HPDE6-E6E7 (cell line): ENCODE results near the gene PRDX1.
"Not testable (repeated sequence)": the region's sequence is repeated elsewhere in the genome, so short reads cannot be mapped to it uniquely, and the experiment has no call there.

Source experiments
- DNase-seq: peaks from one replicate; pipeline ENCODE4 v3.0.0; 2011; ENCODE audit warnings: missing footprints; ENCODE audit errors: extremely low spot score

The PRDX1 gene

GRCh38 chr1:45503462-45504360, 18.0 kb downstream of the PRDX1 start:
- no peak for DNase-seq

DNA sequence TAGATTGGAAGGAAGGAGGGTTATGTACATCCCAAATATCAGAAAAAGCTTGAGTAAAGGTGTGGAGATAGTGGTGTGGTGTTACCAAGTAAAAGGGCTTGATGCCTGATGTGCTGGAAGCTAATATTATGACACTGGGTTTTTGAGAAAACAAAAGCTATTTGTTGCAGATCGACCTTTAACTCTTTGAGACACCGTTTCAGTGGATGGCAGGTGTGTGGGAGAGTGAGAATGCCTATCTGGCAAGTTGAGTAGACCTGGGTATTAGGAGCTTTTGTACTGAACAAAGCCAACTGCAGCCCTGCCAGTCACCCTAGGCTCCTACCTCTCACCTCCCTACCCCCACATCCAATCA, 20.2 kb downstream of the PRDX1 start:
- no peak for DNase-seq

- no peak for DNase-seq
Observed at GRCh38 chr1:45499415-45499769, 22.3 kb downstream of the PRDX1 start.

DNA sequence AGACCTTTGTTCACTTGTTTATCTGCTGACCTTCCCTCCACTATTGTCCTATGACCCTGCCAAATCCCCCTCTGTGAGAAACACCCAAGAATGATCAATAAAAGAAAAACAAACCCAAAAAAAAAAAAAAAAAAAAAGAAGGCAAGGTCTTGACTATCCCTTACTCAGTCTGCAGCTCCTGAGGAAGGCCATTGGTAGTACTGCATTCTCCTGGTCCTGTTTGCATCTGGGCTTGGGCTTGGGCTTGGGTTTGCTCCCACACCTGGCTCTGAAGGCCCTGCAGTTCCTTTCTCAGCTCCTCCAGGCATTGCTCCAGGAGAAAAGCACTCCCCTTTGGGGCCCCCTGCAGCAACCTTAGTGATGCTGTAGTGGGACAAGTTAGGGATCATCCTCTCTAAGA, 23.4 kb downstream of the PRDX1 start:
- DNase-seq: no peak

DNA sequence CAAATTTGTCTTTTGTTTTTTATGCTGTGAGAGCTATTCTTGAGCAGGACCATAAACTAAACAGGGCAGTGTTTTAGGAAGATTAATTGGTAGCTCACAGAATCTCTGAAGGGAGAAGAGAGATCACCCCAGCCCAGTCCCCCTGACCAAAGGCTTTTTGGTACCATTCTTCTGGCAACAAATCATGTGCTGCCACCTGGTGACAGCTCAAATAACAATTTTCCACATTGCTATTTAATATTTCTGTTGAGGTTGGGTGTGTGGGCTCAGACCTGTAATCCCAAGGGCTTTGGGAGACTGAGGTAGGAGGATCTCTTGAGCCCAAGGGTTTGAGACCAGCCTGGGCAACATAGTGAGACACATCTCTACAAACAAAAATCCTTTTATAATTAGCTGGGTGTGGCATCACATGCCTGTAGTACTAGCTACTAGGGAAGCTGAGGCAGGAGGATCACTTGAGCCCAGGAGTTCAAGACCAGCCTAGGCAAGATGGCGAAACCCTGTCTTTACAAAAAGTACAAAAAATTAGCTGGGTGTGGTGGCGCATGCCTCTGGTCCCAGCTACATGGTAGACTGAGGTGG, 28.5 kb downstream of the PRDX1 start:
- no peak for DNase-seq

DNA sequence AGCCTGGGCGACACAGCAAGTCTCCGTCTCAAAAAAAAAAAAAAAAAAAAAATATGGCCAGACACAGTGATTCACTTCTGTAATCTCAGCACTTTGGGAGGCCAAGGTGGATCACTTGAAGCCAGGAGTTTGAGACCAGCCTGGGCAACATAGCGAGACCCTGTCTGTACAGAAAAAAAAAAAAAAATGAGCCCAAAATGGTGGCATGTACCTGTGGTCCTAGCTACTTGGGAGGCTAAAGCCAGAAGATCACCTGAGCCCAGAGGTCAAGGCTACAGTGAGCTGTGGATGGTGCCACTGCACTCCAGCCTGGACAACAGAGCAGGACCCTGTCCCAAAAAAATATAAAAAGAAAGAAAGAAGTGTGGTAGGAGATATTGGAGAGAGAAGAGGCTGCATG, 29.0 kb downstream of the PRDX1 start:
- DNase-seq: no peak

GRCh38 chr1:45491487-45492260, 30.0 kb downstream of the PRDX1 start:
- DNase-seq: no peak

DNA sequence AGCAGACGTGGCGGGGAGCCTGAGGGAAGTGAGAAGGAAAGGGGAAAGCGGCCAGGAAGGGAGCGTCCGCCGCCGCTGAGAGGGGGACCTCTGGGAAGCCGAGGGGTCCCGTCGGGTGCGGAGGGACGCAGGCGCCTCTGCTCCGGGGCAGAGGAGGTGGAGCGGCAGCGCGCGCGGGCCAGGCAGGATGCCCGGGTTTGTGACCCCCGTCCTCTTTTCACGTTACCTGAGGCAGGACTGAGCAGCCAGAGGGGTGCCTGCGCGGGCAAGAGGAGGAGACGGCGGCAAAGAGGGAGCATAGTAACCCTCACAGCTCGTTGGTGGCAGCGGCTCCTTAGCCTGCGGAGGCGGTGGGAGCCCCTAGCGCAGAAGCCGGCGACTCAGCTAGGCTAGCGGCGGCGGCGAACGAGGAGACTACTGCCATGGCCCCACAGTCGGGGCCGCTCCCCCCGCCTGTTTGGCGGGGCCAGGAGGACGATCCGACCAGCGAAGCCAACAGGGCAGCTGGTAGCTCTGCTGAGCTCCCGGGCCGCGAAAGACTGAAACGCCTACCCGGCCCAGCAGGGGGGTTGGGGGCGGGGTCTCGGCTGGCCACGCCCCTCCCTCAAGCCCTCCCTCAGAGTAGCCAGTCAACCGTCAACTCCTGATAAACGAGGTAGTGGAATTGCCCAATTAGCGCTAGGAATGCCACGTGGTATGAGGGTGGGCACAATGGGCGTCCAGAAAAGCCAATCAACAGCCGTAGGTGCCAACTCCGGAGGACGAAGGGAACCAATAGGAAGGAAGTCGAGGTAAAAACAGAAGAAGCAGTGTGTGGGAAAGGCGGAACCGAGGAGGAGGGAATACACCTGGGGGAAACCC, 30.8 kb downstream of the PRDX1 start, which contains the start of gene TESK2:
Gene TESK2, minus strand, starts transcription at position 538 of the 861 bp plus-strand sequence. CDS start 33,378 bp downstream, outside the sequence.
- peak; percentile 96 for DNase-seq

DNA sequence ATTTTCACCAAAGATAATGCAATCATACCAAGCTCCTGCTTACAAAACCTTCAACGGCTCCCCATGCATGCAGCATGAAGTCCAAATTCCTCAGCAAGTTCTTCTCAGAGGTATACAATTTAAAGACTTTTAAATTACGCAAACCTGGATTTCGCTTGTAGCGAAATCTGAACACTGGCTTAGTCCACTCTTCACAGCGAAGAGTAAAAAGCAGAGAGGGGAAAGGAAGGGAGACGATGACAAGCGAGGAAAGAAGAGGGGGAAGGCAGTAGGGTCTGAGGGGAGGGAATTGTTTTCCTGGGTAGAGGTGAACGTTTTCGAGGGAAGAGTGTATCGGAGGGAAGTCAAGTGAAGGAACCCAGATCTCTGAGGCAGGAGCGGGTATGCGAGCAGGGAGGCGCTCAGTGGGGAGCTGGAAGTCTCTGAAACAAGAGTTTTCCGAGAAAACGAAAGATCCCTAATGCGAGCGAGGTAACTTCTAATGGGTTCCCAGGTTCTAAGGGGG, 31.5 kb downstream of the PRDX1 start:
- DNase-seq: no peak

DNA sequence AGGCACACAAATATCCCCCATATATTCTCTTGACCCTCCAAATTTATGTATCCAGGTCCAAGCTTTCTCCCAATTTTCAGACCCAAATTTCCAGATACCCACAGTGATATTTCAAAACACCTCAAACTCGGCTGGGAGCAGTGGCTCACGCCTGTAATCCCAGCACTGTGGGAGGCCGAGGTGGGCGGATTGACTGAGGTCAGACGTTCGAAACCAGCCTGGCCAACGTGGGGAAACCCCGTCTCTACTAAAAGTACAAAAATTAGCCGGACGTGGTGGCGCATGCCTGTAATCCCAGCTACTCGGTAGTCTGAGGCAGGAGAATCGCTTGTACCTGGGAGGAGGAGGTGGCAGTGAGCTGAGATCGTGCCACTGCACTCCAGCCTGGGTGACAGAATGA, 32.3 kb downstream of the PRDX1 start:
- not testable (repeated sequence) for DNase-seq

GRCh38 chr1:45488666-45489377, 32.9 kb downstream of the PRDX1 start:
- no peak for DNase-seq

DNA sequence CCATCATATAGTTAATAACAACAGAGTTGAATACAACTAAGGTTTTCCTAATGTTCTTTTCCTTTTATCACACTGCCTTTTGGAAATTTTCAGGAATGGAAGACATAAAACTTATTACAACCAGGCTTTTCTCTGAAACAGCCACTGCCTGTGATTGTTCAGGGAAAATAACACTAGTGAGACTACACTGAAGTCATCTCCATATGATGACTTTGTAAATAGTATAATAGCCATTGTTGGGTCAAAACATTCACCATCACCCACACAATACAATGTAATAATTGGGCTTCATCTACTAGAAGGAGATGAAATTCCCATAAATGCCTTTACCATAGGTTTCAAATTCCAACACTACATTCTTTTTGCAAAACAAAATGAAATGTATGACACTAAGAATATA, 35.7 kb downstream of the PRDX1 start:
- no peak for DNase-seq

DNA sequence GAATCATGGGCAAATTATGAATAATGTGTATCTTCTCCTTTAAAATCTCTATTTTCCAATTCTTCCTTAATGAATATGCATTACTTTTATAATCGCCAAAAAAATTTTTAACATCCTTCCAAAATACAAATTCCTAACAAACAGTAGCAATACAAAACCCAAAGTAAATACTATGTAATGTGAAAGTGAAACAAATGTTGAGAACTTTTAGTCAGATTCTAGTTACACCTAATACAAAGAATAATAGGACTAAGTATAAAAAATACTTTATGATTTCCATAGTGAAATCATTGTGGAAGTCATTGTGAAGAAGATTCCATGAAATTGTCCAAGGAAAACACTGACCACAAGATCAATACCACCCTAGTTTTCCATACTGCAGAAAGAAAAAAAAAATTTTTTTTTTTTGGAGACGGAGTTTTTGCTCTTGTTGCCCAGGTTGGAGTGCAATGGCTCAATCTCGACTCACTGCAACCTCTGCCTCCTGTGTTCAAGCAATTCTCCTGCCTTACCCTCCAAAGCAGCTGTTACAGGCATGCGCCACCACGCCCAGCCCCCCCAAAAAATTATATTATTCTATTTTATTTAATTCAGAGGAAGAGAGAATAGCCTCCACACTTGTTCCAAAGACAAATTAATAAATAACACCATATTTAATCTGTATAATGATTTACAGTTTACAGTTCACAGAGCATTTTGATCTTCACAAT, 42.5 kb downstream of the PRDX1 start:
- DNase-seq: no peak

DNA sequence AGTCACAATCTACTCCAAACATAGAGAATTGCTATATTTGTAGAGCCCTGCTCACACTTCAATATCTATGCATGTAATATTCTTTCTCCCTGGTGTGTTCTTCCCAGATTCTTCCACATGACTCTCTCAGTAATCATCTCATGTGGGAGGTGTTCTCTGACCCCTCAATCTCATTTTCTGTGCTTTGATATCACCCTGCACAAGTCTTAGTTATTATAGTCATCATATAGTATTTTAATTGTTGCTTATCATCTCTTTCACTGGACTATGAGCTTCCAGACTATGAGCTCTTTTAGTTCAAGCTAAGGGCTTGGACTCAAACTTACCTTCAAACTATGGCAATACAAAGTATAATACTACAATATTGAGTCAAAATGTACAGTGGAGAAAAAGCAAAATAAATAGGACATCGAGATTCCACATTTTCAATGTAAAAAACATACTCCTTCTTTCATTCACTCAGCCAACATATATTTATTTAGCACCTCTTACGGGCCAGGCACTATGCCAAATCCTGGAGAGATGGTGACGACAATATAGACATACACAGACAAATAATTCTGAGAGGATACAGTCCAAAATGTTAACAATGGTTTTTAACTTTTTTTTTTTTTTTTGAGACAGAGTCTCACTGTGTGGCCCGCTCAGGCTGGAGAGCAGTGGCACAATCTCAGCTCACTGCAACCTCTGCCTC, 43.4 kb downstream of the PRDX1 start:
- no peak for DNase-seq

DNA sequence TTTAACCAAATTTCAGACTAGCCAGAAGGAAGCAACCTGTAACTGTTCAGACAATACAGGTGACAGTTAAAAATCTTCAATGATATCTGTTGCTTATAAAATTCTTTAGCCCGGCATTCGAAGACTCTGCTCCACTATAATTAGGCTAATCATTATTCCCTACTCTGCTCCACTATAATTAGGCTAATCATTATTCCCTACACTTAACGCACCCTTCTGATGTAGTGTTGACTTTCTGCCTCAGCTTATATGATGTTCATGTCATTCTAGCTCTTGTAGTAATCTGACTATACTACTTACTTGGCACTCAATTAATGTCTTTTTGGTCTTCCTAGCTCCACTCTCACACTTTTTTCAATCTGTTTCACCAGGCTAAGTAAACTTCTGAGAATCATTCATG, 44.0 kb downstream of the PRDX1 start:
- DNase-seq: no peak

DNA sequence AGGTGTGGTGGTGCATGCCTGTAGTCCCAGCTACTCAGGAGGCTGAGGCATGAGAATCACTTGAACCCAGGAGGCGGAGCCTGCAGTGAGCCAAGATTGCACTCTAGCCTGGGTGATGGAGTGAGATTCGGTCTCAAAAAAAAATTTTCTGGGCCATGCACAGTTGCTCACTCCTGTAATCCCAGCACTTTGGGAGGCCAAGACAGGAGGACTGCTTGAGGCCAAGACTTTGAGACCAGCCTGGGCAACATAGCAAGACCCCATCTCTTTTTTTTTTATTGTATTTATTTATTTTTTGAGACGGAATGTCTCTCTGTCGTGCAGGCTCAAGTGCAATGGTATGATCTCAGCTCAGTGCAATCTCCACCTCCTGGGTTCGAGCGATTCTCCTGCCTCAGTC, 47.5 kb downstream of the PRDX1 start:
- not testable (repeated sequence) for DNase-seq

GRCh38 chr1:45473302-45473701, 48.4 kb downstream of the PRDX1 start:
- no peak for DNase-seq

- DNase-seq: no peak
Observed at GRCh38 chr1:45470306-45470798, 51.3 kb downstream of the PRDX1 start.

- not testable (repeated sequence) for DNase-seq
Observed at GRCh38 chr1:45467353-45467752, 54.3 kb downstream of the PRDX1 start.
